HepG2 (cell line): ENCODE measurements around the gene ZSCAN31. TPM values are rescaled to one million over a fixed set of nuclear protein-coding genes. Genes with fewer than 3 reads are reported as not detected.

ENCODE experiments used
- ATAD3A ChIP-seq: sonication (generic); formaldehyde crosslinking; IDR thresholded peaks from 2 replicates; pipeline ENCODE4 v1.4.0; 2020; ENCODE audit warnings: missing genetic modification reagents
- KIAA2018 ChIP-seq: sonication (generic); formaldehyde crosslinking; IDR thresholded peaks from 2 replicates; pipeline ENCODE4 v1.5.0; 2020; ENCODE audit warnings: mild to moderate bottlenecking, missing genetic modification reagents, borderline replicate concordance
- MBNL3 ChIP-seq: fragments of 250-450 bp; sonication (Bioruptor Pico); conservative IDR thresholded peaks from 2 replicates; pipeline ENCODE4 v1.8.0; 2022; ENCODE audit warnings: mild to moderate bottlenecking, inconsistent platforms
- MIER2 ChIP-seq: IDR thresholded peaks from 2 replicates; pipeline ENCODE4 v1.6.1; 2016; ENCODE audit warnings: missing biosample characterization, missing genetic modification reagents
- MIXL1 ChIP-seq: IDR thresholded peaks from 2 replicates; pipeline ENCODE4 v1.6.1; 2016
- PHF20 ChIP-seq: sonication (generic); formaldehyde crosslinking; IDR thresholded peaks from 2 replicates; pipeline ENCODE4 v1.5.0; 2020; ENCODE audit warnings: mild to moderate bottlenecking, missing genetic modification reagents
- TCF7L2 ChIP-seq: IDR thresholded peaks from 2 replicates; pipeline ENCODE4 v1.6.1; 2011; ENCODE audit warnings: mild to moderate bottlenecking, low read depth, low read length, moderate library complexity
- U2AF1 ChIP-seq: fragments of 200-400 bp; formaldehyde crosslinking; optimal IDR thresholded peaks from 2 replicates; pipeline ENCODE3; 2017; ENCODE audit warnings: mild to moderate bottlenecking, low read depth, low read length
- ZBTB21 ChIP-seq: sonication (generic); formaldehyde crosslinking; IDR thresholded peaks from 2 replicates; pipeline ENCODE4 v1.4.0; 2020; ENCODE audit warnings: missing genetic modification reagents
- ZBTB7A ChIP-seq: sonication (generic); formaldehyde crosslinking; IDR thresholded peaks from 2 replicates; pipeline ENCODE4 v1.8.0; 2022; ENCODE audit warnings: mild to moderate bottlenecking, missing genetic modification reagents
- ZNF142 ChIP-seq: sonication (generic); formaldehyde crosslinking; IDR thresholded peaks from 2 replicates; pipeline ENCODE4 v1.4.0; 2020; ENCODE audit warnings: missing genetic modification reagents
- ZNF276 ChIP-seq: sonication (generic); formaldehyde crosslinking; IDR thresholded peaks from 2 replicates; pipeline ENCODE4 v1.4.0; 2020; ENCODE audit warnings: mild to moderate bottlenecking, low read depth, missing genetic modification reagents
- polyA plus RNA-seq, 8 experiments: library from polyadenylated mRNA; depleted of rRNA in 3 of 8; stranded (reverse) in 7 of 8; unstranded in 1 of 8; fragments of >200 nt; fragmentation: Illumina TruSeq in 4 of 8; extraction: Trizol in 4 of 8; gene quantifications; 2 replicates each; pipeline versions ENCODE4 v1.2.1 to v1.2.3, GENCODE V29; 2011 to 2016; ENCODE audit warnings: low read depth in 4 of 8, missing spikeins in 1 of 8, mixed read lengths in 1 of 8; ENCODE audit not compliant: insufficient read depth in 1 of 8
- total RNA-seq, 5 experiments: library from RNA; depleted of rRNA; stranded (reverse); fragments of >200 nt; fragmentation: Illumina TruSeq; extraction: Trizol; gene quantifications; 2 replicates each; pipeline ENCODE4 v1.2.3, GENCODE V29; 2016; ENCODE audit warnings: low read depth in 1 of 5

Gene ZSCAN31
- total and polyA plus RNA-seq, 2 of the 13 experiments (the other 11 are each of a cell fraction or from before 2014, with no cell fraction given) = 5.3 to 6.2 TPM

GRCh38 chr6:28281288-28282064 lies 54.5 kb downstream of the ZSCAN31 start, which contains the start of gene PGBD1 (continued):
- TF ChIP-seq ZNF142 (CRISPR knock-in tag) = peak; percentile 43; the same call in 1 of the 2 replicates
- no peak for TF ChIP-seq ZBTB7A (CRISPR knock-in tag)
- TF ChIP-seq PHF20 (CRISPR knock-in tag) = peak; percentile 90
- TF ChIP-seq ATAD3A = no peak
- TF ChIP-seq ZNF276 (CRISPR knock-in tag) = no peak
- TF ChIP-seq MIER2 (CRISPR knock-in tag) = 0 out of 2 replicates have a peak, but pooled peaks have one; percentile 43
- no peak; the same call in 1 of the 2 replicates for TF ChIP-seq MIXL1
- TF ChIP-seq TCF7L2 = no peak
- TF ChIP-seq ZBTB21 (CRISPR knock-in tag) = no peak
- no peak for TF ChIP-seq MBNL3 (CRISPR knock-in tag)
- TF ChIP-seq U2AF1 = no peak
- no peak for TF ChIP-seq KIAA2018 (CRISPR knock-in tag)
